Keratinocyte (primary cell): ENCODE measurements around the gene HCFC1R1. TPM values are rescaled to one million over a fixed set of nuclear protein-coding genes. Genes with fewer than 3 reads are reported as not detected.

Source experiments
- DNase-seq: peaks from one replicate; pipeline ENCODE4 v3.0.0-alpha.2; 2011; ENCODE audit warnings: low read depth, missing footprints, low spot score
- FAIRE-seq: peaks from 2 replicates; lab custom pipeline; 2011; peaks lifted over from hg19 to GRCh38; lab: Jason Lieb, UNC
- H2AFZ ChIP-seq: 2 replicates; pipeline ENCODE4 v1.6.0; 2012; ENCODE audit warnings: low read length, control low read depth, inconsistent platforms; ENCODE audit not compliant: control insufficient read depth
- H3K27ac ChIP-seq: 2 replicates; pipeline ENCODE4 v1.5.1; 2011; ENCODE audit warnings: low read length; ENCODE audit not compliant: control insufficient read depth, insufficient read depth
- H3K27me3 ChIP-seq: 3 replicates; pipeline ENCODE4 v1.6.0; 2011; ENCODE audit warnings: low read length; ENCODE audit not compliant: control insufficient read depth, insufficient read depth; ENCODE audit errors: extremely low read depth
- H3K36me3 ChIP-seq, 2 experiments: 2 replicates in 1 of 2; 3 replicates in 1 of 2; pipeline ENCODE4 v1.5.1; 2011; ENCODE audit warnings: low read length in 2 of 2, mild to moderate bottlenecking in 1 of 2; ENCODE audit not compliant: control insufficient read depth in 2 of 2, insufficient read depth in 2 of 2; ENCODE audit errors: extremely low read depth in 1 of 2
- H3K4me1 ChIP-seq: 3 replicates; pipeline ENCODE4 v1.5.1; 2011; ENCODE audit warnings: low read length; ENCODE audit not compliant: control insufficient read depth, insufficient read depth; ENCODE audit errors: extremely low read depth
- H3K4me2 ChIP-seq: 3 replicates; pipeline ENCODE4 v1.6.0; 2011; ENCODE audit warnings: low read depth, low read length; ENCODE audit not compliant: control insufficient read depth, insufficient read depth; ENCODE audit errors: extremely low read depth
- H3K4me3 ChIP-seq, 3 experiments: fragments of 200-600 bp in 1 of 3; sonication (generic) in 1 of 3; 2 replicates in 2 of 3; 3 replicates in 1 of 3; pipeline ENCODE4 v1.5.1; 2011 to 2016; ENCODE audit warnings: low read length in 3 of 3, mild to moderate bottlenecking in 3 of 3, control low read depth in 2 of 3, inconsistent platforms in 1 of 3, low read depth in 1 of 3, mixed read lengths in 1 of 3, mixed run types in 1 of 3, moderate library complexity in 1 of 3; ENCODE audit not compliant: control insufficient read depth in 2 of 3, insufficient read depth in 2 of 3; ENCODE audit errors: extremely low read depth in 1 of 3
- H3K79me2 ChIP-seq: 2 replicates; pipeline ENCODE4 v1.6.0; 2012; ENCODE audit warnings: low read length; ENCODE audit not compliant: control insufficient read depth, insufficient read depth
- H3K9ac ChIP-seq: 3 replicates; pipeline ENCODE4 v1.6.0; 2011; ENCODE audit warnings: low read length; ENCODE audit not compliant: control insufficient read depth, insufficient read depth; ENCODE audit errors: extremely low read depth
- H3K9me1 ChIP-seq: 3 replicates; pipeline ENCODE4 v1.6.0; 2011; ENCODE audit warnings: low read length; ENCODE audit not compliant: control insufficient read depth, insufficient read depth; ENCODE audit errors: extremely low read depth
- H3K9me3 ChIP-seq: 2 replicates; pipeline ENCODE4 v1.5.1; 2012; ENCODE audit warnings: low read depth, low read length; ENCODE audit not compliant: control insufficient read depth
- H4K20me1 ChIP-seq: 3 replicates; pipeline ENCODE4 v1.6.0; 2011; ENCODE audit warnings: low read length; ENCODE audit not compliant: control insufficient read depth, insufficient read depth; ENCODE audit errors: extremely low read depth
- EZH2 ChIP-seq: IDR thresholded peaks from one replicate; pipeline ENCODE4 v1.6.1; 2012; ENCODE audit warnings: inconsistent platforms, mild to moderate bottlenecking, low read length, moderate library complexity
- dilution Hi-C: fragments of 300-500 bp; cut with MboI; formaldehyde crosslinking; loops from one replicate; pipeline ENCODE4 v1.7.0; 2020; ENCODE audit warnings: low sequenced_read_pairs; ENCODE audit not compliant: extremely low pct_ligation_motif_present
- polyA plus RNA-seq, 5 experiments: library from polyadenylated mRNA; depleted of rRNA in 3 of 5; stranded (reverse) in 3 of 5; stranded (forward) in 1 of 5; unstranded in 1 of 5; fragments of >200 nt; gene quantifications; 1 replicate in 1 of 5; 2 replicates in 3 of 5; 3 replicates in 1 of 5; pipeline versions ENCODE4 v1.2.1 to v1.2.3, GENCODE V29; 2011 to 2012; ENCODE audit warnings: missing spikeins in 2 of 5, low read depth in 1 of 5, low replicate concordance in 1 of 5
- TF ChIP-seq, protein P1 (sequence below), 3 experiments: IDR thresholded peaks in 1 of 3; conservative IDR thresholded peaks in 1 of 3; optimal IDR thresholded peaks in 1 of 3; 2 replicates in 2 of 3; 3 replicates in 1 of 3; pipeline versions ENCODE3 to v1.5.1; 2011; ENCODE audit warnings: low read length in 3 of 3, mild to moderate bottlenecking in 3 of 3, moderate library complexity in 2 of 3, control low read depth in 1 of 3, inconsistent platforms in 1 of 3; ENCODE audit not compliant: insufficient read depth in 2 of 3; ENCODE audit errors: extremely low read depth in 1 of 3

HCFC1R1 gene
- polyA plus RNA-seq, 1 donor (not counting 4 experiments of a cell fraction or from before 2014, with no cell fraction given): 13.0 TPM

- Histone ChIP-seq H3K9ac (no peak within 1 kb of the TSS), H3K27ac (no peak within 1 kb of the TSS), H3K9me1 (no peaks in the 10 kb centered on the region), H3K27me3 (peaks cover 15% of the 10 kb centered on the region), H3K79me2 (no peaks in the 10 kb centered on the region), H4K20me1 (no peaks in the 10 kb centered on the region), H3K9me3 (no peaks in the 10 kb centered on the region), H3K4me3 (no peak within 1 kb of the TSS), H3K36me3 (peaks cover 4 to 12% of the 10 kb centered on the region in 2 experiments), H3K4me1 (peaks cover 19% of the 10 kb centered on the region), H2AFZ (no peak within 1 kb of the TSS), H3K4me2 (peak within 1 kb of the TSS; percentile 45)
- FAIRE-seq: no peak
- dilution Hi-C loops: no loop called here
- TF ChIP-seq, protein P1, sequence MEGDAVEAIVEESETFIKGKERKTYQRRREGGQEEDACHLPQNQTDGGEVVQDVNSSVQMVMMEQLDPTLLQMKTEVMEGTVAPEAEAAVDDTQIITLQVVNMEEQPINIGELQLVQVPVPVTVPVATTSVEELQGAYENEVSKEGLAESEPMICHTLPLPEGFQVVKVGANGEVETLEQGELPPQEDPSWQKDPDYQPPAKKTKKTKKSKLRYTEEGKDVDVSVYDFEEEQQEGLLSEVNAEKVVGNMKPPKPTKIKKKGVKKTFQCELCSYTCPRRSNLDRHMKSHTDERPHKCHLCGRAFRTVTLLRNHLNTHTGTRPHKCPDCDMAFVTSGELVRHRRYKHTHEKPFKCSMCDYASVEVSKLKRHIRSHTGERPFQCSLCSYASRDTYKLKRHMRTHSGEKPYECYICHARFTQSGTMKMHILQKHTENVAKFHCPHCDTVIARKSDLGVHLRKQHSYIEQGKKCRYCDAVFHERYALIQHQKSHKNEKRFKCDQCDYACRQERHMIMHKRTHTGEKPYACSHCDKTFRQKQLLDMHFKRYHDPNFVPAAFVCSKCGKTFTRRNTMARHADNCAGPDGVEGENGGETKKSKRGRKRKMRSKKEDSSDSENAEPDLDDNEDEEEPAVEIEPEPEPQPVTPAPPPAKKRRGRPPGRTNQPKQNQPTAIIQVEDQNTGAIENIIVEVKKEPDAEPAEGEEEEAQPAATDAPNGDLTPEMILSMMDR (optimal IDR thresholded peaks at IDR 0.05 in 1 of 3, IDR thresholded peaks at IDR 0.05 in 1 of 3, conservative IDR thresholded peaks at IDR 0.05 in 1 of 3; ENCODE audit: extremely low read depth in 1 of 3, insufficient read depth in 2 of 3, low read length in 3 of 3): peak; percentile 19 to 48 (median 23)
- TF ChIP-seq EZH2: no peak
- no peak for DNase-seq
Observed at GRCh38 chr16:3017794-3018506, 5.8 kb downstream of the HCFC1R1 start, which contains the start of gene CLDN6. CLDN6 (minus strand) TSS chr16:3018183; CDS start chr16:3016021, 2,162 bp downstream.

DNA sequence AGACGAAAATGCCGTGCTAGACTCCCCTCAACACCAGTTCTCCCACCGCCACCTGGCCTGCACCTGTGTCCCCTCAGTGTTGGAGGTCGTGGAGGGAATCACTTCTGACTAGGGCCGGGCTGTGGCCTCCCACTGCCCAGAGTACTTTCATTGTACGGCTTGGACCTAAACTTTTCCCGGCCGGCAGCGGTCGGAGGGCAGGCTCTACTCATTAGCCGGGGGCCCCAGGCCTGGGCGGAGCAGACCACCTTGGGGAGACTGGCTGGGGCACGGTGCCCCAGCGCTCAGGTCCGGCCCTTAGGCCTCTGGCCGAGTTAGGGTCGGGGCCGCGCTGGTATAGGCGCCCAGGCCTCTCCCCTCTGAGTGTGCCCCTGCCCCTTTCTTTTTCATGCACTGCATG lies 6.4 kb downstream of the HCFC1R1 start:
- H3K9me3 ChIP-seq: no peaks in the 10 kb centered on the region
- no peak overlapping the region for H2AFZ ChIP-seq
- FAIRE-seq (no peak), DNase-seq (no peak)
- peaks cover 4 to 6% of the 10 kb centered on the region in 2 experiments for H3K36me3 ChIP-seq
- H3K9ac ChIP-seq: no peak overlapping the region
- H3K4me2 ChIP-seq: no peak overlapping the region
- TF ChIP-seq EZH2: no peak
- TF ChIP-seq, protein P1 (optimal IDR thresholded peaks at IDR 0.05 in 1 of 3, IDR thresholded peaks at IDR 0.05 in 1 of 3, conservative IDR thresholded peaks at IDR 0.05 in 1 of 3; ENCODE audit: extremely low read depth in 1 of 3, insufficient read depth in 2 of 3, low read length in 3 of 3): no peak
- peaks cover 21% of the 10 kb centered on the region for H3K27me3 ChIP-seq
- H3K4me3 ChIP-seq: no peak overlapping the region
- H3K27ac ChIP-seq: no peak overlapping the region
- H3K9me1 ChIP-seq: no peaks in the 10 kb centered on the region
- peaks cover 15% of the 10 kb centered on the region for H3K4me1 ChIP-seq
- dilution Hi-C loops: no loop called here
- H4K20me1 ChIP-seq: no peaks in the 10 kb centered on the region
- no peaks in the 10 kb centered on the region for H3K79me2 ChIP-seq
